ENCODE data around the gene ZZZ3. TPM values are rescaled to one million over a fixed set of nuclear protein-coding genes. Genes with fewer than 3 reads are reported as not detected.

ZZZ3 gene
- total RNA-seq, 4 donors from 2014 or later = 50.6 to 117 (median 54.5) TPM

GRCh38 chr1:77639056-77639455, 43.4 kb downstream of the ZZZ3 start:
- peaks cover 7% of the 10 kb centered on the region for H3K36me3 ChIP-seq
- 59% methylated on average over 3 of the region's 3 CpGs for WGBS

GRCh38 chr1:77636864-77637263, 45.6 kb downstream of the ZZZ3 start:
- DNase-seq (ENCODE audit: low spot score in 2 of 2) = no peak
- Histone ChIP-seq H3K4me3 (no peak overlapping the region), H3K9me3 (no peaks in the 10 kb centered on the region), H3K4me1 (no peaks in the 10 kb centered on the region), H3K27me3 (no peaks in the 10 kb centered on the region), H3K36me3 (peaks cover 17% of the 10 kb centered on the region), H3K27ac (no peak overlapping the region)
- WGBS = 68% methylated on average over 4 of the region's 4 CpGs
- TF ChIP-seq POLR2AphosphoS5 (IDR thresholded peaks at IDR 0.05) (no peak), EP300 (IDR thresholded peaks at IDR 0.05) (no peak), CTCF (IDR thresholded peaks at IDR 0.05) (no peak)

More at GRCh38 chr1:77639056-77639455, 43.4 kb downstream of the ZZZ3 start:
- Histone ChIP-seq H3K4me1 (no peaks in the 10 kb centered on the region), H3K9me3 (no peaks in the 10 kb centered on the region), H3K27ac (no peak overlapping the region), H3K4me3 (no peak overlapping the region), H3K27me3 (no peaks in the 10 kb centered on the region)
- no peak for DNase-seq (ENCODE audit: low spot score in 2 of 2)
- no peak for TF ChIP-seq EP300 (IDR thresholded peaks at IDR 0.05)
- TF ChIP-seq POLR2A (IDR thresholded peaks at IDR 0.05) = no peak
- TF ChIP-seq POLR2AphosphoS5 (IDR thresholded peaks at IDR 0.05) = no peak
- TF ChIP-seq CTCF (IDR thresholded peaks at IDR 0.05) = no peak

Other genes starting within 250 kb of the ZZZ3 start
- 100 to 1,000 TPM in 1 of 4 donors, 10 to 100 TPM in 3; 45.3 to 108 (median 53.6) TPM for gene USP33, start 77.2 kb upstream of the ZZZ3 start, total RNA-seq
- gene MIGA1, start 97.0 kb upstream of the ZZZ3 start, total RNA-seq = 10 to 100 TPM in 2 of 4 donors, 1 to 10 TPM in 2; 7.6 to 17.6 (median 10.2) TPM
- 1 to 10 TPM in 3 of 4 donors, under 1 TPM in 1; 0.60 to 3.3 (median 2.1) TPM for gene NEXN, start 206.0 kb upstream of the ZZZ3 start, total RNA-seq

Data from suprapubic skin (tissue), 4 donors.